Measurements from ENCODE around the gene SLC25A27.

SLC25A27 gene

DNA sequence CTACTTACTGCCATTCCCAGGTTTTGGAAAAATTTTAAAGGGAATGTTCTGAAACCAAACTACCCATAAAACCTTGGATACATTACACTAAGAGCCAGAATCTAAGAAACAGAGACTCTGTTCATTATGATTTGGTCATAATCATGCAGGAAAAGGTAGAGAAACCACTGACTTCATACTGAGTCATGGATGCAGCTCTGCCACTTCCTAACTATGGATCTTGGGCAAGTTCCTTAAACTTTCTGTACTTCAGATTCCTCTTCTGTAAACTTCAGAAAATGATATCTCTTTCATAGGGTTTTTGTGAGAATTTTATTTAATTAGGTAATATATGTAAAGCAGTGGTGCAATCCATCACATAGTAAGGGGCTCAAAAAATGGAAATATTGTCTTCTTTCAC lies 62.4 kb downstream of the SLC25A27 start:
- H3K27ac ChIP-seq, result no peak overlapping the region

DNA sequence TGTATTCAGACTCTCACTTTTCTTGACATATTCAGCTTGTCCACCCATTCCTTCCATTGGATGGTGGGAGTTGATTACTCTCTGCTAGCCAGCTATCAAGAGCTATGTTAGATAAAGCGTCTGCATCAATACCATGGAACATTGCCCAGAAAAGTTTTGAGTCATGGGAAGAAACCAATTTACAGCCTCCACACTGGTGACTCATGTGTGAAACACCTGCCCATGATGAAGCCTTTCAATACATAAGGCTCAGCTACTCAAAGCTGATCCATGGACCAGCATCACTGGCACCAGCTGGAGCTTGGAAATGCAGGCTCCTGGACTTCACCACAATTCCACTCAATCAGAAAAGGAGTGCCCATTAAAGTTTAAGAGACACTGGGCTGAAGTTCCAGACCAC lies 66.3 kb downstream of the SLC25A27 start:
- H3K27ac ChIP-seq, result no peak overlapping the region
- TF ChIP-seq, protein P1, sequence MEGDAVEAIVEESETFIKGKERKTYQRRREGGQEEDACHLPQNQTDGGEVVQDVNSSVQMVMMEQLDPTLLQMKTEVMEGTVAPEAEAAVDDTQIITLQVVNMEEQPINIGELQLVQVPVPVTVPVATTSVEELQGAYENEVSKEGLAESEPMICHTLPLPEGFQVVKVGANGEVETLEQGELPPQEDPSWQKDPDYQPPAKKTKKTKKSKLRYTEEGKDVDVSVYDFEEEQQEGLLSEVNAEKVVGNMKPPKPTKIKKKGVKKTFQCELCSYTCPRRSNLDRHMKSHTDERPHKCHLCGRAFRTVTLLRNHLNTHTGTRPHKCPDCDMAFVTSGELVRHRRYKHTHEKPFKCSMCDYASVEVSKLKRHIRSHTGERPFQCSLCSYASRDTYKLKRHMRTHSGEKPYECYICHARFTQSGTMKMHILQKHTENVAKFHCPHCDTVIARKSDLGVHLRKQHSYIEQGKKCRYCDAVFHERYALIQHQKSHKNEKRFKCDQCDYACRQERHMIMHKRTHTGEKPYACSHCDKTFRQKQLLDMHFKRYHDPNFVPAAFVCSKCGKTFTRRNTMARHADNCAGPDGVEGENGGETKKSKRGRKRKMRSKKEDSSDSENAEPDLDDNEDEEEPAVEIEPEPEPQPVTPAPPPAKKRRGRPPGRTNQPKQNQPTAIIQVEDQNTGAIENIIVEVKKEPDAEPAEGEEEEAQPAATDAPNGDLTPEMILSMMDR (conservative IDR thresholded peaks at IDR 0.05), result no peak
- TF ChIP-seq ZFX (IDR thresholded peaks at IDR 0.05), result no peak

More for the DNA sequence above, 62.4 kb downstream of the SLC25A27 start:
- no peak for TF ChIP-seq ZFX (IDR thresholded peaks at IDR 0.05)
- TF ChIP-seq, protein P1 (conservative IDR thresholded peaks at IDR 0.05), result no peak

- no peak overlapping the region for H3K27ac ChIP-seq
- TF ChIP-seq ZFX (IDR thresholded peaks at IDR 0.05), result no peak
- TF ChIP-seq, protein P1 (conservative IDR thresholded peaks at IDR 0.05), result no peak
These were observed 67.6 kb downstream of the SLC25A27 start for GRCh38 chr6:46720401-46720800.
